HFF-Myc (cell line): ENCODE measurements around the gene SLU7.

Source experiments
- DNase-seq: peaks from one replicate; pipeline ENCODE4 v3.0.0-alpha.2; 2011; ENCODE audit warnings: low read depth; ENCODE audit errors: extremely low read depth
- H3K4me3 ChIP-seq: replicated peaks from 2 replicates; pipeline ENCODE4 v1.5.1; 2011; ENCODE audit warnings: low read depth, mild to moderate bottlenecking, control low read depth, low read length
- CTCF ChIP-seq: IDR thresholded peaks from 2 replicates; pipeline ENCODE4 v1.5.1; 2012; ENCODE audit warnings: mild to moderate bottlenecking, low read depth, low read length, control low read depth; ENCODE audit errors: missing control alignments

Gene SLU7

DNA sequence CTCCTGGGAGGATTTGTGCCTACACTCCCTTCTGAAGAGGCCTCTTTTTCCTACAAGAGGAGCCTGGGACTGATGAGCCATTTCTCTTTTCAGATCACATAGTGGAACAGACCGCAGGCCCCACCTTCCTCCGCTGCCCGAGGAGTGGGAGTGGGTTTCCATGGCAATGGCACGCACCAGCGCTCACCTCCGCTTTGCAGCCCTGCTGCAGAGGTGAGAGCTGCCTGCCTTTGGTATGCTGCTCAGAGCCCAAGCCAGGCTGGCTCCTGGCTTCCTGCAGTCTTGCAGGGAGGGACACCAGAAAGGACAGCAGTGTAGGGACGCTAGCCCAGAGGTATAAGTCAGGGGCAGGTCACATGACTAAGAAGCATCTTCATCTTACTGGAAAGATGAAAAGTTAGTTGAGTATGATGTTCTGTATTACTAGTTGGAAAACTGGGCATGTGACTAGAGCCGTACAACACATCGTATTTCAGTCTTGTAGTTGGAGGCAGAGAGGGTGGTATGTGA is 15.2 kb upstream of the SLU7 start:
- no peak for DNase-seq
- no peak overlapping the region for H3K4me3 ChIP-seq
- no peak for TF ChIP-seq CTCF

DNA sequence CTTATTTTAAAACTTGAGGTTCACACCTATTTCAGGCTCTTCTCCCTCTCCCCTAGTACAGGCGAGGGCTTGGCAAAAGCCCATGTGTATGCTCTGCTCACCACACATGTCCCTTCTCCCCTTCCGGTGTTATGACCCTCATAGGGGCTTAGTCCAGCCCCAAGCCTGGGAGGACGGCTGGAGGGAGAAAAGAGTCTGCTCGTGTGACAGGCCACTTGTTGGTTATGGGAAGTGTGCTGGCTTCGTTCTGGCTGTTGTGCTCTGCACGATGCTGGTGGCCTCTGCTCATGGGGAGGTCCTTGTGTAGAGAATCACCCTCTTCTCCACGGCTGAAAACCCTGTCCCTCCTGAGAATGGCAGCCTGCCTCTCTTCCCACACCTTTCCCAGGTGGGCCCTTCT is 13.9 kb upstream of the SLU7 start:
- H3K4me3 ChIP-seq = no peak overlapping the region
- TF ChIP-seq CTCF = no peak
- no peak for DNase-seq

DNA sequence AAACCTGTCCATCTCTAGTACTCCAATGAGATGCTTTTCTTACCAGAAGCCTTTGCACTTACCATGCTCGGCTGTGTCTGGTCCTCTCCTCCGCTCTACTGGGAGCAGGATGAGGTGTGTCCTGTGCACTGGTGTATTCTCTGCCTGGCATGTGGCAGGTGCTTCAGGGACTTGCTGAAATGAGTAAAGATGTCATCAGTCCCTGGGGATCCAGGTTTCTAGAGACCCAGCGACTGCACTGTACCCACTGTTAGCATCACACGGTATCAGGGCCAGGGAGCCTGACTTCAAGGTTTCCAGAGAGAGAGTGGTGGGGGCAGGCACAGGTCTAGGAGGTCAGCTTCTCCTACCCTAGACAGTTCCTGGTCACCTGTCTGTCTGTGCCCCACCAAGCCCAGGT is 13.3 kb upstream of the SLU7 start:
- no peak for TF ChIP-seq CTCF
- no peak for DNase-seq
- H3K4me3 ChIP-seq = no peak overlapping the region

DNA sequence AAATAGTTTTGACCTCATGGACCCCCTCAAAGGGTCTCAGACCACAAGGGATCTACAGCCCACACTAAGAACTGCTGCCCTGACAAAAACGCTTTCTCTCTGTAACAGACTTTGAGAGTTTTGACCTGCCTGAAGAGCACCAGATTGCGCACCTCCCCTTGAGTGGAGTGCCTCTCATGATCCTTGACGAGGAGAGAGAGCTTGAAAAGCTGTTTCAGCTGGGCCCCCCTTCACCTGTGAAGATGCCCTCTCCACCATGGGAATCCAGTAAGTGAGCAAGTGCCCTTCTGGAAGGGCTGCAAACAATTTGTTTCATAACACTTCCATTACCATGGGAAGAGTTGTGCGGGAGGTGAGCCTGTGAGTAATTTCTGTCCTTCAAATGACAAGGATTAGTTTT is 8.7 kb upstream of the SLU7 start:
- DNase-seq = no peak
- H3K4me3 ChIP-seq = no peak overlapping the region
- no peak for TF ChIP-seq CTCF

- no peak for TF ChIP-seq CTCF
These were observed 4.2 kb upstream of the SLU7 start for GRCh38 chr5:160423099-160423498.

GRCh38 chr5:160421625-160422258 is 2.9 kb upstream of the SLU7 start, which contains the start of gene PTTG1:
Gene PTTG1, plus strand, starts transcription at chr5:160421855. Its CDS starts 458 bp downstream, at chr5:160422313.
- H3K4me3 ChIP-seq = peak within 1 kb of the TSS; percentile 71
- no peak for TF ChIP-seq CTCF
- peak; percentile 84 for DNase-seq

More at GRCh38 chr5:160423099-160423498, 4.2 kb upstream of the SLU7 start:
- no peak for DNase-seq
- peak overlapping the region; percentile 71 for H3K4me3 ChIP-seq

- no peak overlapping the region for H3K4me3 ChIP-seq
- no peak for TF ChIP-seq CTCF
These were observed 1.4 kb upstream of the SLU7 start for GRCh38 chr5:160420331-160420610.

More at GRCh38 chr5:160420331-160420610, 1.4 kb upstream of the SLU7 start:
- DNase-seq = no peak
